GM23338 (cell line): ENCODE measurements around the gene RNH1. TPM values are rescaled to one million over a fixed set of nuclear protein-coding genes. Genes with fewer than 3 reads are reported as not detected.

Source experiments
- ATAC-seq: fragments of 200-7000 bp; cut with Tn5 transposase; 3 replicates; pipeline ENCODE4 v1.9.1; 2020
- DNase-seq: peaks from one replicate; pipeline ENCODE4 v3.0.0-alpha.2; 2015; ENCODE audit warnings: low spot score
- H2AFZ ChIP-seq: fragments of 200-600 bp; sonication (generic); 2 replicates; pipeline ENCODE4 v1.8.0; 2016; ENCODE audit warnings: antibody characterized with exemption, mild to moderate bottlenecking, moderate library complexity
- H3F3A ChIP-seq: fragments of 200-600 bp; sonication (generic); replicated peaks from 2 replicates; pipeline ENCODE4 v1.8.0; 2017; ENCODE audit warnings: antibody characterized with exemption, mixed run types, low read depth
- H3K27ac ChIP-seq: fragments of 200-600 bp; sonication (generic); 2 replicates; pipeline ENCODE4 v1.6.1; 2016; ENCODE audit warnings: low read depth
- H3K27me3 ChIP-seq: fragments of 200-600 bp; sonication (generic); 2 replicates; pipeline ENCODE4 v1.8.0; 2016; ENCODE audit warnings: mild to moderate bottlenecking, mixed run types, moderate library complexity; ENCODE audit not compliant: insufficient read depth
- H3K36me3 ChIP-seq: fragments of 200-600 bp; sonication (generic); 2 replicates; pipeline ENCODE4 v1.8.0; 2016; ENCODE audit warnings: mild to moderate bottlenecking; ENCODE audit not compliant: insufficient read depth
- H3K4me1 ChIP-seq: fragments of 200-600 bp; sonication (generic); 2 replicates; pipeline ENCODE4 v1.8.0; 2016; ENCODE audit warnings: mild to moderate bottlenecking, moderate library complexity; ENCODE audit not compliant: insufficient read depth
- H3K4me2 ChIP-seq: fragments of 200-600 bp; sonication (generic); 2 replicates; pipeline ENCODE4 v1.7.1; 2017; ENCODE audit warnings: mixed run types
- H3K4me3 ChIP-seq: fragments of 200-600 bp; sonication (generic); 2 replicates; pipeline ENCODE4 v1.6.1; 2016; ENCODE audit warnings: mixed run types
- H3K79me2 ChIP-seq: fragments of 200-600 bp; sonication (generic); replicated peaks from 2 replicates; pipeline ENCODE4 v1.8.0; 2017; ENCODE audit warnings: mild to moderate bottlenecking; ENCODE audit not compliant: insufficient read depth
- H3K9me2 ChIP-seq: fragments of 200-600 bp; sonication (generic); 2 replicates; pipeline ENCODE4 v1.8.0; 2017; ENCODE audit not compliant: insufficient read depth
- H4K20me1 ChIP-seq: fragments of 200-600 bp; sonication (generic); replicated peaks from 2 replicates; pipeline ENCODE4 v1.8.0; 2017; ENCODE audit warnings: mild to moderate bottlenecking; ENCODE audit not compliant: insufficient read depth
- H3K27ac Mint-ChIP-seq: 2 replicates; pipeline ENCODE4 v1.8.0; 2020; ENCODE audit warnings: inconsistent platforms, mild to moderate bottlenecking, moderate library complexity, mixed read lengths
- H3K27me3 Mint-ChIP-seq: 3 replicates; pipeline ENCODE4 v1.8.0; 2022; ENCODE audit warnings: low read depth, mild to moderate bottlenecking, moderate library complexity, mixed read lengths, inconsistent platforms; ENCODE audit not compliant: insufficient read depth, poor library complexity
- H3K36me3 Mint-ChIP-seq: 3 replicates; pipeline ENCODE4 v1.8.0; 2021; ENCODE audit warnings: low read depth, mild to moderate bottlenecking, inconsistent platforms, moderate library complexity, mixed read lengths
- H3K4me1 Mint-ChIP-seq: 3 replicates; pipeline ENCODE4 v1.8.0; 2020; ENCODE audit warnings: mild to moderate bottlenecking, inconsistent platforms, mixed read lengths
- H3K4me3 Mint-ChIP-seq: 3 replicates; pipeline ENCODE4 v1.8.0; 2021; ENCODE audit warnings: moderate library complexity, mild to moderate bottlenecking, inconsistent platforms, mixed read lengths
- H3K9me3 Mint-ChIP-seq: 3 replicates; pipeline ENCODE4 v1.8.0; 2020; ENCODE audit warnings: moderate library complexity, mild to moderate bottlenecking, inconsistent platforms, mixed read lengths
- CREB1 ChIP-seq: fragments of 250-450 bp; sonication (Bioruptor Pico); IDR thresholded peaks from 2 replicates; pipeline ENCODE4 v1.5.0; 2020; ENCODE audit warnings: low read depth, mild to moderate bottlenecking, moderate library complexity
- EZH2 ChIP-seq: fragments of 200-600 bp; sonication (generic); IDR thresholded peaks from one replicate; pipeline ENCODE4 v1.8.0; 2017; ENCODE audit warnings: antibody characterized with exemption, mild to moderate bottlenecking, low read depth; ENCODE audit not compliant: unreplicated experiment
- EZH2phosphoT487 ChIP-seq: fragments of 200-600 bp; sonication (generic); IDR thresholded peaks from one replicate; pipeline ENCODE4 v1.8.1; 2018; ENCODE audit warnings: antibody characterized with exemption; ENCODE audit not compliant: unreplicated experiment
- JUNB ChIP-seq: IDR thresholded peaks from one replicate; pipeline ENCODE4 v1.6.1; 2016; ENCODE audit warnings: antibody characterized with exemption; ENCODE audit not compliant: unreplicated experiment
- NANOG ChIP-seq: IDR thresholded peaks from 2 replicates; pipeline ENCODE4 v1.6.1; 2016; ENCODE audit warnings: antibody characterized with exemption, borderline replicate concordance
- POLR2AphosphoS5 ChIP-seq: IDR thresholded peaks from 2 replicates; pipeline ENCODE4 v1.6.1; 2016; ENCODE audit warnings: antibody characterized with exemption, low read depth
- STAT1 ChIP-seq: IDR thresholded peaks from one replicate; pipeline ENCODE4 v1.6.1; 2016; ENCODE audit warnings: antibody characterized with exemption; ENCODE audit not compliant: unreplicated experiment
- ZNF114 ChIP-seq: fragments of 250-450 bp; sonication (Bioruptor Pico); IDR thresholded peaks from 2 replicates; pipeline ENCODE4 v1.5.0; 2020; ENCODE audit warnings: mild to moderate bottlenecking, moderate library complexity
- ZNF331 ChIP-seq: fragments of 250-450 bp; sonication (Bioruptor Pico); IDR thresholded peaks from 2 replicates; pipeline ENCODE4 v1.5.0; 2020; ENCODE audit warnings: low read depth, mild to moderate bottlenecking, moderate library complexity
- polyA plus RNA-seq: library from polyadenylated mRNA; unstranded; fragments of >200 nt; fragmentation: Nextera tagmentation; extraction: Ambion mirVana; gene quantifications from 2 replicates; pipeline ENCODE4 v1.2.1, GENCODE V29; 2016
- total RNA-seq: library from RNA; depleted of rRNA; stranded (reverse); fragments of >200 nt; shearing (Covaris generic); gene quantifications from 2 replicates; pipeline ENCODE4 v1.2.3, GENCODE V29; 2014
- TF ChIP-seq, protein P1 (sequence below): fragments of 250-450 bp; sonication (Bioruptor Pico); IDR thresholded peaks from 2 replicates; pipeline ENCODE4 v1.5.0; 2020; ENCODE audit warnings: mild to moderate bottlenecking, moderate library complexity
- TF ChIP-seq, protein P2 (sequence below): IDR thresholded peaks from 2 replicates; pipeline ENCODE4 v1.6.1; 2016; ENCODE audit warnings: antibody characterized with exemption

The RNH1 gene
- total and polyA plus RNA-seq, 2 experiments from 2014 or later = 33.3 to 56.3 TPM

DNA sequence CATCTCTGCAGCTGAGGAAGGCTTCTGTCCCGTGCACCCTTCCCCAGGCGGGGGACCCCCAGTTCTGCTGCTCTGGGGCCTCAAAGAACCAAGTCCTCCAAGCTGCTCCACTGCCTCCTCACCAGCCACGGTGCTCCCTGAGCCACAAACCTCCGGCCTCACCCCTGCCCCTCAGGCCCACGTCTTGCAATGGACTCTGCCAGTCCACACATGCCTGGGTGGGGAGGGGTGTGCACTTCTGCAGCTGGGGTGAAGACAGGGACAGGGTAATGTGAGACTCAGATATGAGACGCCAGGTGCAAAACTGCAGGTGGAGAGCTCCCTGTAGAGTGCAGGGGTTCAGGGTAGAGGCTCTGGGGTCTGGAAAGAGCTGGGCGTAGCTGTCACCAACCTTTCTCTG, 60.2 kb downstream of the RNH1 start:
- TF ChIP-seq EZH2phosphoT487 = no peak
- TF ChIP-seq EZH2 = no peak
- no peak for TF ChIP-seq ZNF114 (CRISPR knock-in tag)
- TF ChIP-seq JUNB = no peak
- TF ChIP-seq, protein P1, sequence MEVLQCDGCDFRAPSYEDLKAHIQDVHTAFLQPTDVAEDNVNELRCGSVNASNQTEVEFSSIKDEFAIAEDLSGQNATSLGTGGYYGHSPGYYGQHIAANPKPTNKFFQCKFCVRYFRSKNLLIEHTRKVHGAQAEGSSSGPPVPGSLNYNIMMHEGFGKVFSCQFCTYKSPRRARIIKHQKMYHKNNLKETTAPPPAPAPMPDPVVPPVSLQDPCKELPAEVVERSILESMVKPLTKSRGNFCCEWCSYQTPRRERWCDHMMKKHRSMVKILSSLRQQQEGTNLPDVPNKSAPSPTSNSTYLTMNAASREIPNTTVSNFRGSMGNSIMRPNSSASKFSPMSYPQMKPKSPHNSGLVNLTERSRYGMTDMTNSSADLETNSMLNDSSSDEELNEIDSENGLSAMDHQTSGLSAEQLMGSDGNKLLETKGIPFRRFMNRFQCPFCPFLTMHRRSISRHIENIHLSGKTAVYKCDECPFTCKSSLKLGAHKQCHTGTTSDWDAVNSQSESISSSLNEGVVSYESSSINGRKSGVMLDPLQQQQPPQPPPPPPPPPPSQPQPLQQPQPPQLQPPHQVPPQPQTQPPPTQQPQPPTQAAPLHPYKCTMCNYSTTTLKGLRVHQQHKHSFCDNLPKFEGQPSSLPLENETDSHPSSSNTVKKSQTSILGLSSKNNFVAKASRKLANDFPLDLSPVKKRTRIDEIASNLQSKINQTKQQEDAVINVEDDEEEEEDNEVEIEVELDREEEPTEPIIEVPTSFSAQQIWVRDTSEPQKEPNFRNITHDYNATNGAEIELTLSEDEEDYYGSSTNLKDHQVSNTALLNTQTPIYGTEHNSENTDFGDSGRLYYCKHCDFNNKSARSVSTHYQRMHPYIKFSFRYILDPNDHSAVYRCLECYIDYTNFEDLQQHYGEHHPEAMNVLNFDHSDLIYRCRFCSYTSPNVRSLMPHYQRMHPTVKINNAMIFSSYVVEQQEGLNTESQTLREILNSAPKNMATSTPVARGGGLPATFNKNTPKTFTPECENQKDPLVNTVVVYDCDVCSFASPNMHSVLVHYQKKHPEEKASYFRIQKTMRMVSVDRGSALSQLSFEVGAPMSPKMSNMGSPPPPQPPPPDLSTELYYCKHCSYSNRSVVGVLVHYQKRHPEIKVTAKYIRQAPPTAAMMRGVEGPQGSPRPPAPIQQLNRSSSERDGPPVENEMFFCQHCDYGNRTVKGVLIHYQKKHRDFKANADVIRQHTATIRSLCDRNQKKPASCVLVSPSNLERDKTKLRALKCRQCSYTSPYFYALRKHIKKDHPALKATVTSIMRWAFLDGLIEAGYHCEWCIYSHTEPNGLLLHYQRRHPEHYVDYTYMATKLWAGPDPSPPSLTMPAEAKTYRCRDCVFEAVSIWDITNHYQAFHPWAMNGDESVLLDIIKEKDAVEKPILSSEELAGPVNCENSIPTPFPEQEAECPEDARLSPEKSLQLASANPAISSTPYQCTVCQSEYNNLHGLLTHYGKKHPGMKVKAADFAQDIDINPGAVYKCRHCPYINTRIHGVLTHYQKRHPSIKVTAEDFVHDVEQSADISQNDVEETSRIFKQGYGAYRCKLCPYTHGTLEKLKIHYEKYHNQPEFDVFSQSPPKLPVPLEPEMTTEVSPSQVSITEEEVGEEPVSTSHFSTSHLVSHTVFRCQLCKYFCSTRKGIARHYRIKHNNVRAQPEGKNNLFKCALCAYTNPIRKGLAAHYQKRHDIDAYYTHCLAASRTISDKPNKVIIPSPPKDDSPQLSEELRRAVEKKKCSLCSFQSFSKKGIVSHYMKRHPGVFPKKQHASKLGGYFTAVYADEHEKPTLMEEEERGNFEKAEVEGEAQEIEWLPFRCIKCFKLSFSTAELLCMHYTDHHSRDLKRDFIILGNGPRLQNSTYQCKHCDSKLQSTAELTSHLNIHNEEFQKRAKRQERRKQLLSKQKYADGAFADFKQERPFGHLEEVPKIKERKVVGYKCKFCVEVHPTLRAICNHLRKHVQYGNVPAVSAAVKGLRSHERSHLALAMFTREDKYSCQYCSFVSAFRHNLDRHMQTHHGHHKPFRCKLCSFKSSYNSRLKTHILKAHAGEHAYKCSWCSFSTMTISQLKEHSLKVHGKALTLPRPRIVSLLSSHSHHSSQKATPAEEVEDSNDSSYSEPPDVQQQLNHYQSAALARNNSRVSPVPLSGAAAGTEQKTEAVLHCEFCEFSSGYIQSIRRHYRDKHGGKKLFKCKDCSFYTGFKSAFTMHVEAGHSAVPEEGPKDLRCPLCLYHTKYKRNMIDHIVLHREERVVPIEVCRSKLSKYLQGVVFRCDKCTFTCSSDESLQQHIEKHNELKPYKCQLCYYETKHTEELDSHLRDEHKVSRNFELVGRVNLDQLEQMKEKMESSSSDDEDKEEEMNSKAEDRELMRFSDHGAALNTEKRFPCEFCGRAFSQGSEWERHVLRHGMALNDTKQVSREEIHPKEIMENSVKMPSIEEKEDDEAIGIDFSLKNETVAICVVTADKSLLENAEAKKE (CRISPR knock-in tag) = no peak
- TF ChIP-seq, protein P2, sequence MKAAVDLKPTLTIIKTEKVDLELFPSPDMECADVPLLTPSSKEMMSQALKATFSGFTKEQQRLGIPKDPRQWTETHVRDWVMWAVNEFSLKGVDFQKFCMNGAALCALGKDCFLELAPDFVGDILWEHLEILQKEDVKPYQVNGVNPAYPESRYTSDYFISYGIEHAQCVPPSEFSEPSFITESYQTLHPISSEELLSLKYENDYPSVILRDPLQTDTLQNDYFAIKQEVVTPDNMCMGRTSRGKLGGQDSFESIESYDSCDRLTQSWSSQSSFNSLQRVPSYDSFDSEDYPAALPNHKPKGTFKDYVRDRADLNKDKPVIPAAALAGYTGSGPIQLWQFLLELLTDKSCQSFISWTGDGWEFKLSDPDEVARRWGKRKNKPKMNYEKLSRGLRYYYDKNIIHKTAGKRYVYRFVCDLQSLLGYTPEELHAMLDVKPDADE = no peak
- TF ChIP-seq POLR2AphosphoS5 = no peak
- TF ChIP-seq NANOG = no peak
- no peak for TF ChIP-seq ZNF331 (CRISPR knock-in tag)
- no peak for TF ChIP-seq CREB1 (CRISPR knock-in tag)
- no peak for TF ChIP-seq STAT1
- ATAC-seq = no peak

More for the DNA sequence above, 60.2 kb downstream of the RNH1 start:
- Histone ChIP-seq H3K4me3 (no peak overlapping the region), H3K36me3 (no peaks in the 10 kb centered on the region), H3K4me2 (no peak overlapping the region), H3K27me3 (no peaks in the 10 kb centered on the region), H3K27ac (no peak overlapping the region), H3K79me2 (peaks cover 15% of the 10 kb centered on the region), H3F3A (peaks cover 25% of the 10 kb centered on the region), H3K9me2 (no peaks in the 10 kb centered on the region), H4K20me1 (peaks cover 8% of the 10 kb centered on the region), H2AFZ (no peak overlapping the region), H3K4me1 (peaks cover 21% of the 10 kb centered on the region)
- Mint-ChIP-seq H3K36me3 (peaks cover 7% of the 10 kb centered on the region; the same call in 2 of the 3 replicates), H3K4me1 (peaks cover 17% of the 10 kb centered on the region), H3K27ac (no peak overlapping the region), H3K9me3 (no peaks in the 10 kb centered on the region), H3K27me3 (peaks cover 29% of the 10 kb centered on the region), H3K4me3 (no peak overlapping the region; the same call in 2 of the 3 replicates)
- no peak for DNase-seq
